Measurements from ENCODE around the gene MYBPC1.

DNA sequence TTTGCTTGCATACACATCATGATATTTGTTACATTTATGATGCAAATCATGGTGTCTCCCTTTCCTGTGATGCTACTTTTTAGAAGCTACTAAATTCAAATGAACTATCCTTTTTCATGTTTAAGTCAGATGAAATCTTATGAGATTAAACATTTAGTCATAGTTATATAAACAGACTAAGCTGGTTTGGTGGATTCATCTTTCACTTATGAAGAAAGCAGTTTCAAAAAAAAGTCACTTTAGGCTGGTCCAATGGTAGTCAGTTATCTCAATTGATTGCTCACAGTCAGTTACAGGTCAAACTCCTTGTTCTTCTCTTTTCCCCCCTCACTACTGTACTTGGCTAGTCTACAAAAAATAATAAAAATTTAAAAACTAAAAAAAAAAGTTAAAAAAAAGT, 124.8 kb downstream of the MYBPC1 start:
- TF ChIP-seq EZH2 (IDR thresholded peaks at IDR 0.05; ENCODE audit: borderline replicate concordance, insufficient read depth, low read depth, low read length, poor library complexity, severe bottlenecking) = no peak
- TF ChIP-seq, protein P1, sequence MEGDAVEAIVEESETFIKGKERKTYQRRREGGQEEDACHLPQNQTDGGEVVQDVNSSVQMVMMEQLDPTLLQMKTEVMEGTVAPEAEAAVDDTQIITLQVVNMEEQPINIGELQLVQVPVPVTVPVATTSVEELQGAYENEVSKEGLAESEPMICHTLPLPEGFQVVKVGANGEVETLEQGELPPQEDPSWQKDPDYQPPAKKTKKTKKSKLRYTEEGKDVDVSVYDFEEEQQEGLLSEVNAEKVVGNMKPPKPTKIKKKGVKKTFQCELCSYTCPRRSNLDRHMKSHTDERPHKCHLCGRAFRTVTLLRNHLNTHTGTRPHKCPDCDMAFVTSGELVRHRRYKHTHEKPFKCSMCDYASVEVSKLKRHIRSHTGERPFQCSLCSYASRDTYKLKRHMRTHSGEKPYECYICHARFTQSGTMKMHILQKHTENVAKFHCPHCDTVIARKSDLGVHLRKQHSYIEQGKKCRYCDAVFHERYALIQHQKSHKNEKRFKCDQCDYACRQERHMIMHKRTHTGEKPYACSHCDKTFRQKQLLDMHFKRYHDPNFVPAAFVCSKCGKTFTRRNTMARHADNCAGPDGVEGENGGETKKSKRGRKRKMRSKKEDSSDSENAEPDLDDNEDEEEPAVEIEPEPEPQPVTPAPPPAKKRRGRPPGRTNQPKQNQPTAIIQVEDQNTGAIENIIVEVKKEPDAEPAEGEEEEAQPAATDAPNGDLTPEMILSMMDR (IDR thresholded peaks at IDR 0.05) = no peak
